ENCODE data around the gene PRDM11.

Gene PRDM11

DNA sequence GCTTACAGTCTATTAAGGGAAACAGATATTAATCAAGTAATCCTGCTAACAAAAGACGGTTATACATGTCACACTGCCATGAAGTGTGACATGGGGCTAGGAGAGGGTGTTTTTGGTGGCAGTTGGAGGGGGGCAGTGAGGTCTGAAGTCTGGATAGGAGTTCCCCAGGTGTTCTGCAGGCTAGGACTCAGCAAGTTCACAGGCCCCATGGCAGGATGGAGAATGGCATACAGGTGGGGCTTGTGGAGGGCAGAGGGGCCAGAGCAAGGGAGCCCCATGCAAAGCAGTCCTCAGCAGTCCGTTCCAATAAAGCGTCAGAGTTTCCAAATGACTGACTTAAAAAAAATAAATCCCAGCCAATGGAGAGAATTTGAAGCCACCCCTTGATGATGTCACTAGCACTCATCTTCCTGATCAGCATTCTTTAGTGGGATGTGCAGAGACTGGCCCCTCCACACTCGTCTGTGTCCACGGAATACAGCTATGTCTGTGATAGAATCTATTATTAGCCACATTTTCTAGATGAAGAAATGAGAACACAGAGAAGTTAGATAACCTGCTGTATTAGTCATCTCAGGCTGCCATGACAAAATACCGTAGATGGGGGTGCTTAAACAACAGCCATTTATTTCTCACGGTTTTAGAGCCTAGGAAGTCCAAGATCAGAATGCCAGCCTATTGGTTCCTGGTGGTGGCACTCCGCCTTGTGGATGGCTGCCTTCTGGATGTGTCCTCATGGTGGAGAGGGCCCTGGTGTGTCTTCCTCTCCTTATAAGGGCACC lies 32.6 kb downstream of the PRDM11 start:
- DNase-seq: no peak

DNA sequence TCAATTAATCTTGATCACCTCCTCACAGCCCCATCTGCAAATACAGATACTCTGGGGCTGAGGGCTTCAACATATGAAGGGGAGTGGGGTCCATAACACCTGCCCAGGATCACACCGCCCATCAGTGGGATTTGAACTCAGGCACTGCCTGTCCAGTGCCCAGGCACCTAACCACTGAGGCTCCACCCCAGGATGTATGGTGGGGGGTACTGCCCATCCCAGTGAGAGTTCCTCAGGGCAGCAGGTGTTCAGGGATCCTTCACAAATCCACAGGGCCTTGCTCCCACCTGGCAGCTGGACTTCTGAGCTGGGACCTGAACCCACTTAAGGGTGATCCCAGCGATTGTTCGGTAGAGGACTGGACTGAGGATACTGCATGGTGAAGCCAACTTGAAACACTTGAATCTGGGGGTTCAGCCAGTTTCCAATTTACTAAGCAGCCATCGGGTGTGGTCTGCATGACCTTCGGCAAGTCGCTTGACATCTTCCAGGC lies 33.3 kb downstream of the PRDM11 start:
- no peak for DNase-seq

DNA sequence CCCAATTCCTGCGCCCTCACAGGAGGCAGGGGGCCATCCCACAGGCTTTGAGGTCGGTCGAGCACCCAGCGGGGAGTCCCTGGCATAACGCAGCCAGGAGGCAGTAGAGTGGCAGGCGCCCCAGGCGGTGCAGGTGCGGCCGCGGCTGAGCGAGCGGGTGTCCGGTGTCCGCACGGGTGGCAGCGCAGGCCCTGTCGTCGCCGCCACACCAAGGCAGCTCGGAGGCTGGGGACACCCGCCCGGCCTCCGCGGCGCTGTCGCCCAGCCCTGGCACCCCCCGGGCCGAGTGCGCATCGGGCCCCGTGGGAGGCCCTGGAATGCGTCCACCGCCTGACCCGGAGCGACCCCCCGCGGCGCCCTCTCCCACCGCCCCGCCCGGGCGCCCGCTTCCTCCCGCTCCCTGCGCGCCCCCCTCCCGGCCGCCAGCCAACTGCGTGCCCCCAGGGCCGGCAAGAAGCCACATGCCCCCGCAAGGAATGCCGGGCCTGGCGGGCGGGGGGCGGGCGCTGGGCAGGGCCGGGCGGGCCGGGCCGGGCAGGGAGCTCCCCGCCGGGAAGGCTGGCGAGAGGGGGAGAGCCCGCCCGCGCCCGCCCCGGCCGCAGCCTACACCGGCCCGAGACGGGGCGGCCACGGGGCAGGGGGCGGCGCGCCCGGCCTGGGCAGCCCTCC lies 33.9 kb downstream of the PRDM11 start:
- DNase-seq: peak; percentile 53

DNA sequence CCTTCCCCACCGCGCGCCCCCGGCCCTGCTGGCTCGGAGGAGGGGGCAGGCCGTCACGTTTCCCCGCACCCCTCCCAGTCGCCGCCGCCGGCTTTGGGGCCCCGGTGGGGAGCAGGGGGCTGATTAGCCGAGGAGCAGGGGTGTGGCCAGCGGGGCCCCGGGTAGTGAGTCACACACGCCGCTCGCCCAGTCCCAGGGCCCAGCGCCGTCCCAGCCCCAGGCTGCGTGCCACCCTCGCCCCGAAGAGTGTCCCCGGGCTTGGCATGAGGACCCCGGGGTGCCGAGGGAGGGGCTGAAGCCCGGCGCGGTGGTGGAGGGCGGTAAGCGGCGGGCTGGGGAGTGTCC lies 34.4 kb downstream of the PRDM11 start:
- peak; percentile 26 for DNase-seq

DNA sequence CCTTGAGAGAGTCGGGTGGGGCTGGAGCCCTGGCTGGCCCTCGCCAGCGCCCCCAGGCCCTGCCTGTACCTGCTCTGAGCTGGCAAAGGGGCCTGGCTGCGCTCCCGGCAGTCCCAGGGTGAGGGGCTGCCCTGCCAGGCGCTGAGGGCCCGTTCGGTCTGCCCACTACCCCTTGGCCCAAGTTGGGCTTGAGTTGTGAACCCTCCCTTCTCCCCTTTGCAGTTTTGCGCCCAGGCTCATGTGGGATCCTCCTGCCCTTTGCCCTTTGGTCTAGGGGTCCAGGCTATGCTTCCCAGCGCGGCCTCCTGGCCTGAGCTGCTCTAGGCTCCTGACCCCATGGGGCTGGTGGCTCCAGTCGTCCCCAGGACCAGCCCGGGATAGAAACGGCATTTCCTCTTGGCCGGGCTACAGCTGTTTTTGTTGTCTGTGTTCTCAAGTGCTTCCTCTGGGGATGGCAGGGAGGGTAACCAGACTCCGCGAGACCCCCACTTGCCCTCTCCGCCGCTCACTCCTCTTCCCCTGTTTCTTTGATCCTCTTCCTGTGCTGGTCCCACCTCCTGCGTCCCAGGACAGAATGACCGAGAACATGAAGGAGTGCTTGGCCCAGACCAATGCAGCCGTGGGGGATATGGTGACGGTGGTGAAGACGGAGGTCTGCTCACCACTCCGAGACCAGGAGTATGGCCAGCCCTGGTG lies 34.9 kb downstream of the PRDM11 start:
- DNase-seq: no peak

DNA sequence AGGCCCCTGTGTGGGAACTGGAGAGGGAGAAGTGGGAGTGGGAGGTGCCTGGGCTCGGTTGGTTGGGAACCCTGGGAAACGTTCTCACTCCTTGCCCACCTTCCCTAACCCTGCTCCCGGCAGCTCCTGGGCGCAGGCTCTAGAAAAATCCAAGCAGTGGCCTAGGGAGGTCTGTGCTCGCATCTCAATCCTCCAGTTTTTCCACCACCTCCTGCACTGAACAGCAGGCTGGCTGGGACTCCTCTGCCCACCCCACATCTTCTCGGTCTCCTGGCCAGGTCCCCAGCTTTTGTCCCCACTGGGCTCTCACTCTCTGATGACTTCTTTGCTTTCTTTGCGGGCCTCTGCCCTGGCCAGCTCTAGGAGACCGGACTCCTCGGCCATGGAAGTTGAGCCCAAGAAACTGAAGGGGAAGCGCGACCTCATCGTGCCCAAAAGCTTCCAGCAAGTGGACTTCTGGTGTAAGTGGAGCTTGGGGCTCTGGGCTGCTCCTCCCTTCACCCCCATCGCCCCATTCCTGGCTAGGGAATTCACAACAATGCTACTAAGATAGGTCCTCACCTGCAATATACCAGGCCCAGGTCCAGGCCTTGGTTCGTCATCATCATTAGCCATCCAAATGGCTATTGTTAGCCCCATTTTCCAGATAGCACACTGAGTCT lies 35.6 kb downstream of the PRDM11 start:
- DNase-seq: no peak

DNA sequence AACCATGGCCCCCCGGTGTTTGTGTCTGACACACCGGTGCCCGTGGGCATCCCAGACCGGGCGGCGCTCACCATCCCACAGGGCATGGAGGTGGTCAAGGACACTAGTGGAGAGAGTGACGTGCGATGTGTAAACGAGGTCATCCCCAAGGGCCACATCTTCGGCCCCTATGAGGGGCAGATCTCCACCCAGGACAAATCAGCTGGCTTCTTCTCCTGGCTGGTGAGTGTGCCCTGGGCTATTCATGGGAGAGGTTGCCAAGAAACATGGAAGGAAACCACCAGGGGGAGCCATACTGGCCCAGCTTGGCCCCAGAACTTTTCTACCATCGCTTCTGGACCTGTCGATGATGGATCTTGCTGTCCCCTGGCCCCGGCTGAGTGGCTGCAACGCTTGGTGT lies 36.5 kb downstream of the PRDM11 start:
- no peak for DNase-seq

DNA sequence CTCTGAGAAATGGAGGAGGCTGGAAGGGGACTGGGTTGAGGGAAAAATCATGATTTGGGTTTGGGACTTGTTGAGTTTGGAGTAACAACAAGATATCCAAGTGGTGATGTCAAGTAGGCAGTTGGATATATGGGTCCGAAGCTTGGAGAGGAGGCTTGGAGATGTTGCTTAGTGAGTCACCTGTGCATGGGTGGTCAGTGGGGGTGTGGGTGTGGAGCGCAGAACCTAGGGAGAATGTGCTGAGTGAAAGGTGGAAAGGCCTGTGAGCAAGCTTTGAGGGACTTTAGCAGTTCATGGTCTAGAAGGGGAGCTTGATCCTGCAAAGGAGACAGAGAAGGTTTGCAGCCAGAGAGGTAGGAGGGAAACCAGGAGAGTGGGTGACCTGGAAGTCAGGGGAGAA lies 38.2 kb downstream of the PRDM11 start:
- no peak for DNase-seq

DNA sequence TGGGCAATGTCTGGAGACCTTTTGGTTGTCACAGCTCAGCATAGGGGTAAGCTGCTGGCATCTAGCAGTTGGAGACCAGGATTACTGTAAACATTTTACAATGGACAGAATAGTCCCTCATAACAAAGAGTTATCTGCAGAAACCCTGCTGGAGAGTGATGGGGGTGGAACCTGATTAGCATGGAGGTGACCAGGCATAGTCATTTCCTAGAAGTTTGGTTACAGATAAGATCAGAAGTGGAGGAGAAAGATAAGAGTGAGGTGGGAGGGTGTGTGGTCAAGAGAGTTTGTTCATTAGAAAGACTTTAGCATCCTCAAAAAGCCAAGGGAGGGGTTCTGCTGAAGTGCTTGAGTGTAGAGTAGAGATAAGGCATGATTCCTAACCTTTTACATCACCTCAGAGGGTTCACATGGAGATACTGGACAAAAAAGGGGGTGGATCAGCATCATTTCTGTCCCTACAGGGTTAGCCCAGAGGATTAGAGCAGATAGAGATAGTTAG lies 38.8 kb downstream of the PRDM11 start:
- no peak for DNase-seq

DNA sequence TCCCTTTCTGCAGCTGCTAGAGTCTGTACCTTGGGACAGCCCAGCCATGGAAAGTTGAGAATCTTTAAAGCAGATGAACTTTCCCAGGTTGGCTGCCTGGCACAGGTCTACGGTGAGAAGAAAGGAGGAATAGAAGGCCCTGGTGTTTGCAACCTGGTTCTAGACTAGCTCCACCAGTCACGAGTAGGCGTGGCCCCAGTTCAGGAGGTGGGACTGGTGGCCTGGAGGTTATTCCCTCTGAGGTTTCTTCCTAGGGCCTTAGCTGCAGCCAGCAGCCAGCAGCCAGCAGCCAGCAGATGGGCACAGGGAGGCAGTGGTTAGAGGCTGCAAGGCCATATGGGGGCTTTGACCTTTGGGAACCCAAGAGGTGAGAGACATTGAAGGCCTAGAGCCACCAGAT lies 40.9 kb downstream of the PRDM11 start:
- DNase-seq: no peak

DNA sequence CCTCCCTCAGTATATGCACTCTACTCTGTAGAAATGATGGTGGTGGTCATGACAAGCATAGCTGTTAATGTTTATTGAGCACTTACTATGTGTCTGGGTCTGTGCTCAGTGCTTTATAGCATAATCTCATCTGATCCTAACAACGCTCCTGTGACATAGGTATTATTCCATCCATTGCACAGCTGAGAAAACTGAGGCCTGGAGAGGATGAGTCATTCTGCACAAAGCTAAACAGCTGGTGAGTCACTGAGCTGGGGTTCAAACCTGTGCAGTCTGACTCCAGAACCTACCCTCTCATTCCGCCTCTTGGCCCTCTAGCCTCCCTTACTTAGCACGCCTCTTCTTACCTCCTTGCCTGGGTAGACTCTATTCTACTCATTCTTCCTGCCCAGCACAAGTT lies 41.7 kb downstream of the PRDM11 start:
- DNase-seq: no peak

DNA sequence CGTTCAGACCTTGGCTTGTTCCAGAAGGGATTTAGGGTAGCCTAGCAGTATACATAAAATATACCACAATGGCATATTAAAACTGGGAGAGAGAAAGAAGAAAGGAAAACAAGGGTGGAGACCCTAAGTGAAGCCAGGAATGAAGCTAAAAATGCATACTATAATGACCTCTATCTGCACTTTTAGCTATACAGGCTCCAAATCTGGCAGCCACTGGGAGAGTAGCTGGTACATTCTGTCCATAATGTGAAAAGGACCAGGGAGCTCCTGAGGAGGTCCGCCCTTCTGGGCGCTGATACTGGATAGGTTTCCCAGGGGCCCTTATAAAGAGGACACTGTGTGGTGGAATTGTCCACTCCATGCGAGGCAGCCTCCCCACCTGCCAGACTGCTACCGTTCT lies 42.8 kb downstream of the PRDM11 start:
- no peak for DNase-seq

DNA sequence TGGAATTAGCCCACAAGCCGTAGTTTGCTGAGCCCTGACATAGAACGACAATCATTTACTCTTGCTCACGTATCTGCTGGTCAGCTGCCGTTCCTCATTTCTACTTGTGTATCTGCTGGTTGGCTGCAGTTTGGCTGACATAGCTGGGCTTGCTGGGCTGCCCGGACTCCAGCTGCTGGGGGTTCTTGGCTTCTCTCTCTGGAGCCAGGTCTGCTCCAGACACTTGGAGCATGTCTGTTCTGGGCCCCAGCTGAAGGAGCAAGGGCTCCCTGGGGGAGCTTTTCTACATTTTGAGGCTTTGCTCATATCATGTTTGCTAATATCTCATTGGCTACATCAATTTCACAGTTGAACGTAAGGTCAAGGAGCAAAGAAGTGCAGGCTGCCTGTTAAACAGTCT lies 47.3 kb downstream of the PRDM11 start:
- DNase-seq: peak; percentile 7

DNA sequence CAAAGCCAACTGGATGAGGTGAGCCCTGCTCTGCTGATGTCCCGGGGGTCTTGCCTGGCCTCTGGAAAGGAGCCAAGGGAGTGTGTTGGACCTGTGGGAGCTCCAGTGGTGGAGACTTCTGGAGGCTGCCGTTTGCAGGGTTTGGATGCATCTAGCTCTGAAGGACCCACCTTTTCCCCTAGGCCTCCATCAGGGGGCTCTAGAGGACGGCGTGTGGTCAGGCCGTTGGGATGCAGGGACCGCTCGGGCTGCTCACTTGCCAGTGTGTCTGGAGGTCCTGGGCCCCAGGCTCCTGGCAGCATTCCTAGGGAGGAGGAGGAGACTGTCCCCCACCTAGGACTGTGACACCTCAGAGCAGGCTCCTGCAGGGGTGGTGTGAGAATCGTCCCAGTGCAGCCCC lies 58.3 kb downstream of the PRDM11 start:
- no peak for DNase-seq

DNA sequence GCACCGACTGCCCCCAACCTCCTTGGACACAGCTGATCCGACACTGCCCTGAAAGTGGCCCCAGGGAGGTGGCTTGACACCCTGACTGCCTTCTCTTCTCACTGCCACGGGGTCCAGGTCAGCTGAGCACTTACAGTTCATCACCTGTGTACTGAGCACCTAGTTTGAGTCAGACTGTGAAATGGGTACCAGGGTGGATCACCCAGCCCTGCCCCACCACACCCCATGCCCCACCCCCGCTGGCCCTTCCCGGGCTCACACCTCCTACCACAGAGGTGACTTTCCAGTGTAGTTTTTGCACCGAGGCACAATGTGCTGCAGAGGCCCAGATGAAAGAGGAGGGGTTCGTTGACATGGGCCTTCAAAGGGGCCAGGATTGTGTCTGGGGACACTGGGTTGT lies 59.5 kb downstream of the PRDM11 start:
- no peak for DNase-seq

DNA sequence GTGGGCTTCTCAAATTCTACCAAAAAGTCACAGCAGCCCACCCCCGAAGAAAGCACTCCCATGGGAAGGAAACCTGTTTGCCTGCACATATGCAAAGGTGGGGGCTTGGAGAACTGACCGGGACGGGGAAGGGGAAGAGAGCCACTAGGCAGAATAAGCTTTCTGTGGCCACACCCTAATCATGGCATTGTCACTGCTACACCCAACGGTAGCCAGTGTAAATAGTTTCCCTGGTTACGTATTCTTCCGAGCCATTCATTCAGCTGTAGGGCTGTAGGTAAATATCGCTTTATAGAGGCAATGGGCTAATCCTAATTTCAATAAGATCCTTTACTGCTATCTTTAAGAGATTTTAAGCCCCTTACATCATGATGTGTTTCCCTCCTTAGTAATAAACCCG lies 61.7 kb downstream of the PRDM11 start:
- no peak for DNase-seq

DNA sequence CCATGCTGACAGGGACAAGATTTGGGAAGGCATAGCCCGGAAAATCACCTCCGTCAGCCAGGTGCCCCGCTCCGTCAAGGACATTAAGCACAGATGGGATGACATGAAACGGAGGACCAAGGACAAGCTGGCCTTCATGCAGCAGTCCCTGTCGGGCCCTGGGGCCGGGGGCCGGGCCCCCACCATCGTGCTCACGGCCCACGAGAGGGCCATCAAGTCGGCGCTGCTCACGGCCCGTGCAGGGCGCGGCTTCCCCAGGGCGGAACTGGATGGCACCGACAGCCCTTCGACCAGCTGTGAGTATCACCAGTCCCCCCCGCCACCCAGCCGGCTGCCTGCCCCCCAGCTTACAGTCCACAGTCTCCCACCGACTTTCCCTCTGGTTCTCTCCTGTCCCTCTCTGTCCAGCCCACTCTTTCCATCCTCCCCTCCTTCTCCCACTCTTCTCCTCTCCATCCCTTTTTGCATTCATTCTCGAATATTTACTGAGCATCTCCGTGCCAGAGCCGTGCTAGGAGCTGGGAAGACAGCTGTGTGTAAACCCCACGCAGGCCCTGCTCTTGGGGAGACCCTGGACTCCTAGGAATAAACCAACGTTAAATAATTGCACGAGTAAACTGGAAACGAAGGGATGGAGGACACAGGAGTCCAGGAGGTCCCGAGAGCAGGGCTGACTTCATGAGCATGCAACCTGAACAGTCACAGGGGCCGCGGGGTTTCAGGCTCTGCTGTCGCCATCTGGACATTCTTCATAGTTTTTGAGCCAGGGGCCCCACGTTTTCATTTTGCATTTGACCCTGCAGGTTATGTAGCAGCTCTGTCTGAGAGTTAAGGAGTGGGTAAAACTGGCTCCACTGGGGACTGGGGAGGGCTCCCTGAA lies 62.8 kb downstream of the PRDM11 start:
- no peak for DNase-seq

DNA sequence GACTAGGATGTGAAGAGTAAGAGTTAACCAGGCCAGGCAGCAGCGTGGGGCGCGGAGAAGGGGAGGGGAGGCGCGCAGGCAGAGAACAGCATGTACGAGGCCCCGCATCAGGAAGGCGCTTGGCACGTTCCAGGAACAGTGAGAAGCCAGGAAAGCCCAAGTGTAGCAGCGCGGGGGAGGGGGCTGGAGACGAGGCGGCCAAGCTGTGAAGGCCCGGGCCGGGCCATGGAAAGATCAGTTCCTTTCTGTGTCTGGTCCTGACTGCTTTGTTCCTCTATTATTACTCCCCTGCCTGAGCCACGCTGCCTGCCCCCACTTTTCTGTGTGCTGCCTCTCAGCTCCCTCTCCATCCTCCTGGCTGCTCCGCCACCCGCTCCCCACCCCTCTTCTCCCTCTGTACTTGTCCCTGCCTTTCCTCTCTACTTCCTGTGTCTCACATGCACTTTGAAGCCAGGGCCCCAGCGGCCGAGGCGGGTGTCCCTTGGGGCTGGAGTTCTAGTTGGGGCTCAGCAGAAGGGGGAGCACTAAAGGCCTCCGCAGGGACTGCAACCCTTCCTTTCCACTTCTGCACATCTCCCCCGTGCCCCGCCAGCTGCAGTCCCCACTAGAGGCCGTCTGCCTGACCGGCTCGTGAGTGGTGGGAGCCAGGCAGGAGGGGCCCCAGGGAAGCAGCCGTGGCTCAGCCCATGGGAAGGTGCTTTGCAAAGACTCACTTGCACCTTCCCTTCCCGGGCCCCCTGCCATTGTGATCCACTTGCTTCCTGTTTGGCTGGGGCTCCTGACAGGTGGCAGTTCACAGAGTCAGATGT lies 63.7 kb downstream of the PRDM11 start:
- peak; percentile 5 for DNase-seq

DNA sequence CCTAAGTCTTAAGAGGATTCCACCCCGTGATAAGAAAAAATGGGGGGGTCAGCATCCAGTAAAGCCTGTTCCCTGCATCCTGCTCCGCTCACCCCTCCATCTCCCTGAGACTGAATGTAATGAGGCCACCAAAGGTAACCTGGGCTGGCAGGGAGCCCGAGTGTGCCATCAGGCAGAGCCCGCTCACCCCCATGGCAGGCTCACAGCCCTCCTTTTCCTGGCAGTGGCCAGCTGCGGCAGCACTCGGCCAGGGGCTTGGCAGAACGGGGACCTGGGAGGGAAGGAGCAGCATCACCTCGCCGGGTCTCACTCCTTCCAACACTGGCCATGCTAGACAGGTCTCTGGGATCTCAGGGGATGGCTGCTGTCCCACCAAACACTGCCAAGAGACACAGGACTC lies 64.4 kb downstream of the PRDM11 start:
- no peak for DNase-seq

DNA sequence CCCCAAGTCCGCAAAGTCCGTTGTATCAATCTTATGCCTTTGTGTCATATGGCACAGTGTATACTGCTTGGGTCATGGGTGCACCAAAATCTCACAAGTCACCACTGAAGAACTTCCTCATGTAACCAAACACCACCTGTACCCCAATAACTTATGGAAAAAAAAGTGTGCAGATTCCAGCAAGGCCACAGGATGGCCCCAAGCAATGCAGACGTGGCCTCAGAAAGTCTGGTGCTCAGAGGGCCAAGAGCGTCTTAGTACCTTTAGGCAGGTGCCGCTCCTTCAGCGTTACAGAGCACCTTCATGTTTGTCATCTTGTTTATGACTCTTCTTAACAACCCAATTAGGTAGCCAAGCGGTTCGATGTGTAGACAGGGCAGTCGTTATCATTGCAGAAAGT lies 65.3 kb downstream of the PRDM11 start:
- no peak for DNase-seq

DNA sequence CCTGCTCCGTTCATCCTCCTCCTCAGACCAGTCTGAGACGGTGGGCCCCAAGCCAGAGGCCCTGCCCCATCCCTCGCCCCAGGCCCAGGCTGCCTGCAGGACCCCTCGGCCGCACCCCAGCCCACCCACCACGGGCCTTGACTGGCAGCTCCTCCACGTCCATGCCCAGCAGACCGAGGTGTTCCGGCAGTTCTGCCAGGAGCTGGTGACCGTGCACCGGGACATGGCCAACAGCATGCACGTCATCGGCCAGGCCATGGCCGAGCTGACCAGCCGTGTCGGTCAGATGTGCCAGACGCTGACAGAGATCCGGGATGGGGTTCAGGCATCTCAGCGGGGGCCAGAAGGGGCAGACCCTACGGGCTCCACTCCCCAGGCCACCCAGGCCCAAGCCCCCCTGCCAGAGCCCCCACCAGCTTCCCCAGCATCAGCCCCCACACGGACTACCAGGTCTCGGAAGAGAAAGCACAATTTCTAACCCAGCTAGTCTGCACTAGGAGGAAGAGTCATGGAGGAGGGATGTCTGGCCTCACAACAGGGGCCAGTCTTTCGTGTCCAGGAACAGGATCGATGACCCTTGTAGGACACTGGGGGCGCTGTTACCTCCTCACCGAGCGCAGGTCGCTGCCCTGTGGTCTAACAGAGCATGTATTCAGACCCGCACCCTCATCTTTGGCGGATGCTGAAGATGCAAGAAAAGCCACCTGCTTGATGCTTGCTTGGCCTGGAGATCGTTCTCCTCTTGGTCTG lies 66.3 kb downstream of the PRDM11 start:
- no peak for DNase-seq

Data from NCI-H2171 (cell line).